Measurements from ENCODE around the gene SSTR3.

DNA sequence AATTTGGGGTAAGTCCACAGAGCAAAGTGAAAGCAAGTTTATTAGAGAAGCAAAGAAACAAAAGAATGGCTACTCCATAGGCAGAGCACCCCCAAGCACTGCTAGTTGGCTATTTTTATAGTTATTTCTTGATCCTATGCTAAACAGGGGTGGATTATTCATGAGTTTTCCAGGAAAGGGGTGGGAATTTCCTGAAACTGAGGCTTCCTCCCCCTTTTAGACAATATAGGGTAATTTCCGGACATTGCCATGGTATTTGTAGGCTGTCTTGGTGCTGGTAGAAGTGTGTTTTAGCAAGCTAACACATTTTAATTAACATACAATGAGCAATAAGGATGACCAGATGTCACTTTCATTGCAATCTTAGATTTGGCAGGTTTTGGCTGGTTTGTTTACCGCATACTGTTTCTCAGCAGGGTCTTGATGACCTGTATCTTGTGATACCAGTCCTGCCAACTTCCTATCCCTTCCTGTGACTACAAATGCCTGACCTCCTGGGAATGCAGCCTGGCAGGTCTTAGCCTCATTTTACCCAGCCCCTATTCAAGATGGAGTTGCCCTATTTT, 23.3 kb downstream of the SSTR3 start:
- TF ChIP-seq YY1 (IDR thresholded peaks at IDR 0.05; ENCODE audit: borderline replicate concordance in 1 of 3, control insufficient read depth in 1 of 3, extremely low read depth in 1 of 3, insufficient read depth in 3 of 3, insufficient read length in 1 of 3, insufficient replicate concordance in 2 of 3, low read depth in 1 of 3, low read length in 2 of 3) (no peak), KAT8 (IDR thresholded peaks at IDR 0.05; ENCODE audit: low read depth) (no peak), POLR2A (conservative IDR thresholded peaks at IDR 0.05) (no peak), TAF1 (IDR thresholded peaks at IDR 0.05; ENCODE audit: control insufficient read depth, extremely low read depth, insufficient read depth, low read length, severe bottlenecking) (no peak)
- TF ChIP-seq, protein P1, sequence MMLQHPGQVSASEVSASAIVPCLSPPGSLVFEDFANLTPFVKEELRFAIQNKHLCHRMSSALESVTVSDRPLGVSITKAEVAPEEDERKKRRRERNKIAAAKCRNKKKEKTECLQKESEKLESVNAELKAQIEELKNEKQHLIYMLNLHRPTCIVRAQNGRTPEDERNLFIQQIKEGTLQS (IDR thresholded peaks at IDR 0.05), result no peak
- TF ChIP-seq, protein P1 (CRISPR knock-in tag; conservative IDR thresholded peaks at IDR 0.05), result no peak
- TF ChIP-seq, protein P2, sequence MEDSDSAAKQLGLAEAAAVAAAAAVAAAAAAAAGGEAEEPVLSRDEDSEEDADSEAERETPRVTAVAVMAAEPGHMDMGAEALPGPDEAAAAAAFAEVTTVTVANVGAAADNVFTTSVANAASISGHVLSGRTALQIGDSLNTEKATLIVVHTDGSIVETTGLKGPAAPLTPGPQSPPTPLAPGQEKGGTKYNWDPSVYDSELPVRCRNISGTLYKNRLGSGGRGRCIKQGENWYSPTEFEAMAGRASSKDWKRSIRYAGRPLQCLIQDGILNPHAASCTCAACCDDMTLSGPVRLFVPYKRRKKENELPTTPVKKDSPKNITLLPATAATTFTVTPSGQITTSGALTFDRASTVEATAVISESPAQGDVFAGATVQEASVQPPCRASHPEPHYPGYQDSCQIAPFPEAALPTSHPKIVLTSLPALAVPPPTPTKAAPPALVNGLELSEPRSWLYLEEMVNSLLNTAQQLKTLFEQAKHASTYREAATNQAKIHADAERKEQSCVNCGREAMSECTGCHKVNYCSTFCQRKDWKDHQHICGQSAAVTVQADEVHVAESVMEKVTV (CRISPR knock-in tag; IDR thresholded peaks at IDR 0.05), result no peak
- TF ChIP-seq, protein P3, sequence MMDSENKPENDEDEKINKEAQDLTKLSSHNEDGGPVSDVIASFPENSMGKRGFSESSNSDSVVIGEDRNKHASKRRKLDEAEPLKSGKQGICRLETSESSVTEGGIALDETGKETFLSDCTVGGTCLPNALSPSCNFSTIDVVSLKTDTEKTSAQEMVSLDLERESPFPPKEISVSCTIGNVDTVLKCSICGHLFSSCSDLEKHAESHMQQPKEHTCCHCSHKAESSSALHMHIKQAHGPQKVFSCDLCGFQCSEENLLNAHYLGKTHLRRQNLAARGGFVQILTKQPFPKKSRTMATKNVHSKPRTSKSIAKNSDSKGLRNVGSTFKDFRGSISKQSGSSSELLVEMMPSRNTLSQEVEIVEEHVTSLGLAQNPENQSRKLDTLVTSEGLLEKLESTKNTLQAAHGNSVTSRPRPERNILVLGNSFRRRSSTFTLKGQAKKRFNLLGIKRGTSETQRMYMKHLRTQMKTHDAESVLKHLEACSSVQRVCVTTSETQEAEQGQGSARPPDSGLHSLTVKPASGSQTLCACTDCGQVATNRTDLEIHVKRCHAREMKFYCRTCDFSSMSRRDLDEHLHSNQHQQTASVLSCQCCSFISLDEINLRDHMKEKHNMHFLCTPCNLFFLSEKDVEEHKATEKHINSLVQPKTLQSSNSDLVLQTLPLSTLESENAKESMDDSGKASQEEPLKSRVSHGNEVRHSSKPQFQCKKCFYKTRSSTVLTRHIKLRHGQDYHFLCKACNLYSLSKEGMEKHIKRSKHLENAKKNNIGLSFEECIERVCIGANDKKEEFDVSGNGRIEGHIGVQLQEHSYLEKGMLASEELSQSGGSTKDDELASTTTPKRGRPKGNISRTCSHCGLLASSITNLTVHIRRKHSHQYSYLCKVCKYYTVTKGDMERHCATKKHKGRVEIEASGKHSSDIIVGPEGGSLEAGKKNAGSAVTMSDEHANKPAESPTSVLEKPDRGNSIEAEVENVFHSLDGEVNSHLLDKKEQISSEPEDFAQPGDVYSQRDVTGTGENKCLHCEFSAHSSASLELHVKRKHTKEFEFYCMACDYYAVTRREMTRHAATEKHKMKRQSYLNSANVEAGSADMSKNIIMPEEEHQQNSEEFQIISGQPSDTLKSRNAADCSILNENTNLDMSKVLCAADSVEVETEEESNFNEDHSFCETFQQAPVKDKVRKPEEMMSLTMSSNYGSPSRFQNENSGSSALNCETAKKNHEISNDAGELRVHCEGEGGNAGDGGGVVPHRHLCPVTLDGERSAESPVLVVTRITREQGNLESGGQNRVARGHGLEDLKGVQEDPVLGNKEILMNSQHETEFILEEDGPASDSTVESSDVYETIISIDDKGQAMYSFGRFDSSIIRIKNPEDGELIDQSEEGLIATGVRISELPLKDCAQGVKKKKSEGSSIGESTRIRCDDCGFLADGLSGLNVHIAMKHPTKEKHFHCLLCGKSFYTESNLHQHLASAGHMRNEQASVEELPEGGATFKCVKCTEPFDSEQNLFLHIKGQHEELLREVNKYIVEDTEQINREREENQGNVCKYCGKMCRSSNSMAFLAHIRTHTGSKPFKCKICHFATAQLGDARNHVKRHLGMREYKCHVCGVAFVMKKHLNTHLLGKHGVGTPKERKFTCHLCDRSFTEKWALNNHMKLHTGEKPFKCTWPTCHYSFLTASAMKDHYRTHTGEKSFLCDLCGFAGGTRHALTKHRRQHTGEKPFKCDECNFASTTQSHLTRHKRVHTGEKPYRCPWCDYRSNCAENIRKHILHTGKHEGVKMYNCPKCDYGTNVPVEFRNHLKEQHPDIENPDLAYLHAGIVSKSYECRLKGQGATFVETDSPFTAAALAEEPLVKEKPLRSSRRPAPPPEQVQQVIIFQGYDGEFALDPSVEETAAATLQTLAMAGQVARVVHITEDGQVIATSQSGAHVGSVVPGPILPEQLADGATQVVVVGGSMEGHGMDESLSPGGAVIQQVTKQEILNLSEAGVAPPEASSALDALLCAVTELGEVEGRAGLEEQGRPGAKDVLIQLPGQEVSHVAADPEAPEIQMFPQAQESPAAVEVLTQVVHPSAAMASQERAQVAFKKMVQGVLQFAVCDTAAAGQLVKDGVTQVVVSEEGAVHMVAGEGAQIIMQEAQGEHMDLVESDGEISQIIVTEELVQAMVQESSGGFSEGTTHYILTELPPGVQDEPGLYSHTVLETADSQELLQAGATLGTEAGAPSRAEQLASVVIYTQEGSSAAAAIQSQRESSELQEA (IDR thresholded peaks at IDR 0.05; ENCODE audit: low read depth), result no peak
- TF ChIP-seq, protein P4, sequence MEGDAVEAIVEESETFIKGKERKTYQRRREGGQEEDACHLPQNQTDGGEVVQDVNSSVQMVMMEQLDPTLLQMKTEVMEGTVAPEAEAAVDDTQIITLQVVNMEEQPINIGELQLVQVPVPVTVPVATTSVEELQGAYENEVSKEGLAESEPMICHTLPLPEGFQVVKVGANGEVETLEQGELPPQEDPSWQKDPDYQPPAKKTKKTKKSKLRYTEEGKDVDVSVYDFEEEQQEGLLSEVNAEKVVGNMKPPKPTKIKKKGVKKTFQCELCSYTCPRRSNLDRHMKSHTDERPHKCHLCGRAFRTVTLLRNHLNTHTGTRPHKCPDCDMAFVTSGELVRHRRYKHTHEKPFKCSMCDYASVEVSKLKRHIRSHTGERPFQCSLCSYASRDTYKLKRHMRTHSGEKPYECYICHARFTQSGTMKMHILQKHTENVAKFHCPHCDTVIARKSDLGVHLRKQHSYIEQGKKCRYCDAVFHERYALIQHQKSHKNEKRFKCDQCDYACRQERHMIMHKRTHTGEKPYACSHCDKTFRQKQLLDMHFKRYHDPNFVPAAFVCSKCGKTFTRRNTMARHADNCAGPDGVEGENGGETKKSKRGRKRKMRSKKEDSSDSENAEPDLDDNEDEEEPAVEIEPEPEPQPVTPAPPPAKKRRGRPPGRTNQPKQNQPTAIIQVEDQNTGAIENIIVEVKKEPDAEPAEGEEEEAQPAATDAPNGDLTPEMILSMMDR (IDR thresholded peaks at IDR 0.05 in 2 of 3, conservative IDR thresholded peaks at IDR 0.05 in 1 of 3; ENCODE audit: insufficient read depth in 2 of 3, low read depth in 1 of 3, low read length in 3 of 3), result no peak

Data from K562 (cell line).